Panc1 (cell line): ENCODE measurements around the gene MMD2.

ENCODE experiments used
- POLR2AphosphoS5 ChIP-seq: IDR thresholded peaks from 2 replicates; pipeline ENCODE4 v1.6.1; 2012; ENCODE audit warnings: mild to moderate bottlenecking, low read depth, low read length, moderate library complexity
- REST ChIP-seq, 2 experiments: IDR thresholded peaks; 2 replicates each; pipeline ENCODE4 v1.6.1; 2011 to 2012; ENCODE audit warnings: low read depth in 2 of 2, control low read depth in 1 of 2, low read length in 1 of 2, mild to moderate bottlenecking in 1 of 2, moderate library complexity in 1 of 2; ENCODE audit not compliant: insufficient read depth in 1 of 2
- TF ChIP-seq, protein P1 (sequence below): fragments of 450-650 bp; IDR thresholded peaks from 2 replicates; pipeline ENCODE4 v1.5.1; 2017; ENCODE audit warnings: mild to moderate bottlenecking

DNA sequence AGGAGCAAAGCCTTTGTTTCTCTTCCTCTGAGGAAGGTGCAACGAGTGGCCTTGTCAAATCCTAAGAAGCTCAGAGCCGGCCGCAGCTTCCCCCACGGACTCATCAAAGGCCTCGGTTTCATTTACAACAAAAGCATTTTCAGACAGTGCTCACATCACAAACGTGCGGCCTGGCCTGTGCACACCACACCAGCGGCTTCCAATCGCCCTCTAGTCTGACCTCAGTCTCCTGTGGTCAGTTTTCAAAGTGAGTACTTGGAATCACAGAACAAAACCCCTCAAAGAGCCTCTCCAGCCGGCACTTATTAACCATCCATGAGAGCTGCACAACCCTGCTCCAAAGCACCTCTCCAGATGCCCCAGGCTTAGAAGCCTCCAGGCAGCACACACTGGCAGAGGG is 78.8 kb downstream of the MMD2 start:
- TF ChIP-seq, protein P1, sequence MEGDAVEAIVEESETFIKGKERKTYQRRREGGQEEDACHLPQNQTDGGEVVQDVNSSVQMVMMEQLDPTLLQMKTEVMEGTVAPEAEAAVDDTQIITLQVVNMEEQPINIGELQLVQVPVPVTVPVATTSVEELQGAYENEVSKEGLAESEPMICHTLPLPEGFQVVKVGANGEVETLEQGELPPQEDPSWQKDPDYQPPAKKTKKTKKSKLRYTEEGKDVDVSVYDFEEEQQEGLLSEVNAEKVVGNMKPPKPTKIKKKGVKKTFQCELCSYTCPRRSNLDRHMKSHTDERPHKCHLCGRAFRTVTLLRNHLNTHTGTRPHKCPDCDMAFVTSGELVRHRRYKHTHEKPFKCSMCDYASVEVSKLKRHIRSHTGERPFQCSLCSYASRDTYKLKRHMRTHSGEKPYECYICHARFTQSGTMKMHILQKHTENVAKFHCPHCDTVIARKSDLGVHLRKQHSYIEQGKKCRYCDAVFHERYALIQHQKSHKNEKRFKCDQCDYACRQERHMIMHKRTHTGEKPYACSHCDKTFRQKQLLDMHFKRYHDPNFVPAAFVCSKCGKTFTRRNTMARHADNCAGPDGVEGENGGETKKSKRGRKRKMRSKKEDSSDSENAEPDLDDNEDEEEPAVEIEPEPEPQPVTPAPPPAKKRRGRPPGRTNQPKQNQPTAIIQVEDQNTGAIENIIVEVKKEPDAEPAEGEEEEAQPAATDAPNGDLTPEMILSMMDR: no peak
- TF ChIP-seq POLR2AphosphoS5 (no peak), REST (IDR thresholded peaks at IDR 0.05; ENCODE audit: insufficient read depth in 1 of 2, low read depth in 2 of 2, low read length in 1 of 2) (no peak)
